ENCODE data around the gene CDKL4. TPM values are rescaled to one million over a fixed set of nuclear protein-coding genes. Genes with fewer than 3 reads are reported as not detected.

CDKL4 gene
- total RNA-seq, 1 donor from 2014 or later: 0.24 TPM

GRCh38 chr2:39181297-39181696, 62.5 kb downstream of the CDKL4 start:
- ATAC-seq (ENCODE audit: low read depth) (no peak), DNase-seq (no peak)
- ChIA-PET CTCF (no interaction called here), POLR2A (no interaction called here)
- Mint-ChIP-seq H3K4me3 (no peak overlapping the region), H3K4me1 (no peaks in the 10 kb centered on the region), H3K27ac (no peak overlapping the region), H3K36me3 (ENCODE audit: low read depth) (no peaks in the 10 kb centered on the region), H3K27me3 (no peaks in the 10 kb centered on the region), H3K9me3 (no peaks in the 10 kb centered on the region)
- intact Hi-C loops (cut with micrococcal nuclease): no loop called here
- no peak for TF ChIP-seq CTCF (IDR thresholded peaks at IDR 0.05)

DNA sequence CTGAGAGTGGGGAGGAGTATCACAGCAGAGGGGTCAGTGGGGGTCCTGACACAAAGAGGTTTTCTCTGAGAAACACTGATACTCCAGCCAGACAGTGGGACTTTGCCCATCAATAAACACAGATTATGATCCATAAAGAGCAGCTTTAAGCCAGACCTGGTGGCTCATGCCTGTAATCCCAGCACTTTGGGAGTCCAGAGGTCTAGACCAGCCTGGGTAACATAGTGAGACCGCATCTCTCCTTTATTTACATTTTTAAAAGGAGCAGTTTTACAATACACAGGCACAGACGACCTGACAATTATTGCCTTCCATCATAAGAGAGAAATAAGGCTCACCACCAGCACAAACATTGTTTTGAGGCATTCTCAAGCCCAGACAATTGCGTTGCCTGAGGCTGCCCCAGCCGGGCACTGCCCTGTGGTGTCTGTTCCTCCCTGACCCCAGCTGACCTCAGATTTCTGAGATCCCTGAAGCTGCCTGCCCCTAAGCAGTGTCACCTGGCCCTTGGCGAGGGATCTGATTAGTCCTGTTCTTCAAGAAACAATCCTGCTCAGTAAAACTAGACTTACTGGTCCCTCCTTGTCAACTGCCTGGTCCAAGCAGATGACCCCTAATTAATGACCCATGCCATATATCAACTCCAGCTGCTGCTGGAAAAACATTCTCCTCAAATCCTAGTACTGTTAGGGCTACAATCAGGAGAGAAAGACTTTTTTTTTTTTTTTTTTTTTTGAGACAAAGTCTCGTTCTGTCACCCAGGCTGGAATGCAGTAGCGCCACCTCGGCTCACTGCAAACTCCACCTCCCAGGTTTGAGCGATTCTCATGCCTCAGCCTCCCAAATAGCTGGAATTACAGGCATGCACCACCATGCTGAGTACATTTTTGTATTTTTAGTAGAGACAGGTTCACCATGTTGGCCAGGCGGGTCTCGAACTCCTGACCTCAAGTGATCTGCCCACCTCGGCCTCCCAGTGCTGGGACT, 63.5 kb downstream of the CDKL4 start:
- ATAC-seq (ENCODE audit: low read depth) (no peak), DNase-seq (no peak)
- no peak overlapping the region for H3K27ac Mint-ChIP-seq
- no peaks in the 10 kb centered on the region for H3K9me3 Mint-ChIP-seq
- no peaks in the 10 kb centered on the region for H3K27me3 Mint-ChIP-seq
- POLR2A ChIA-PET: no interaction called here
- no peaks in the 10 kb centered on the region for H3K36me3 Mint-ChIP-seq (ENCODE audit: low read depth)
- intact Hi-C loops (cut with micrococcal nuclease): no loop called here
- no peak overlapping the region for H3K4me3 Mint-ChIP-seq
- CTCF ChIA-PET: no interaction called here
- TF ChIP-seq CTCF (IDR thresholded peaks at IDR 0.05): no peak
- H3K4me1 Mint-ChIP-seq: no peaks in the 10 kb centered on the region

DNA sequence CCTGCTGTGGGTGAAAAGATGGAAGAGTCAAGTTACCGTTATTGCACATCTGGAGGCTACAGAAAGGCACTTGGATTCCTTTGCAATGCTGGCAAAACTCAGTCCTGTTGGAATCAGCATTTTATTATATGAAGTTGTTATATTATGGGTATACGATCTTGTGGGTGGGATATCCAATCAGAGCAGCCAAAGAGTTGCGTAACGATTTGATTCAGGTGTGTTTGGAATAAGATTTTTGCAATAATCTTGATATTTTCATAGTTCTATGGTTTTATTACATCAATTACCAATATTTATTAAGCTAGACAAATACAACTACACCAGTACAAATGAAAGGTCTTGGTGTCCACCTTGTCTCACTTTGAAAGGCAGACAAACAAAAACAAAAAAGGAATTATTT, 65.0 kb downstream of the CDKL4 start:
- no peaks in the 10 kb centered on the region for H3K36me3 Mint-ChIP-seq (ENCODE audit: low read depth)
- no peak for TF ChIP-seq CTCF (IDR thresholded peaks at IDR 0.05)
- H3K9me3 Mint-ChIP-seq: no peaks in the 10 kb centered on the region
- CTCF ChIA-PET: no interaction called here
- H3K27ac Mint-ChIP-seq: no peak overlapping the region
- POLR2A ChIA-PET: no interaction called here
- no peaks in the 10 kb centered on the region for H3K4me1 Mint-ChIP-seq
- ATAC-seq (ENCODE audit: low read depth): no peak
- intact Hi-C loops (cut with micrococcal nuclease): no loop called here
- no peaks in the 10 kb centered on the region for H3K27me3 Mint-ChIP-seq
- no peak overlapping the region for H3K4me3 Mint-ChIP-seq
- DNase-seq: no peak

GRCh38 chr2:39176997-39177396, 66.8 kb downstream of the CDKL4 start:
- POLR2A ChIA-PET: no interaction called here
- ATAC-seq (ENCODE audit: low read depth): no peak
- H3K27ac Mint-ChIP-seq: no peak overlapping the region

More at GRCh38 chr2:39176997-39177396, 66.8 kb downstream of the CDKL4 start:
- TF ChIP-seq CTCF (IDR thresholded peaks at IDR 0.05): no peak
- Mint-ChIP-seq H3K27me3 (no peaks in the 10 kb centered on the region), H3K4me3 (no peak overlapping the region), H3K9me3 (no peaks in the 10 kb centered on the region), H3K36me3 (ENCODE audit: low read depth) (no peaks in the 10 kb centered on the region), H3K4me1 (no peaks in the 10 kb centered on the region)
- CTCF ChIA-PET: no interaction called here
- intact Hi-C loops (cut with micrococcal nuclease): no loop called here
- no peak for DNase-seq
